HCT116 (cell line): ENCODE measurements around the gene RAP1B. TPM values are rescaled to one million over a fixed set of nuclear protein-coding genes. Genes with fewer than 3 reads are reported as not detected.

Source experiments
- ATAC-seq: fragments of 200-7000 bp; cut with Tn5 transposase; 2 replicates; pipeline ENCODE4 v1.9.1; 2020; ENCODE audit warnings: mild to moderate bottlenecking, moderate library complexity
- BruUV-seq: library from RNA; stranded (reverse); fragments of 400-500 nt; replicated peaks from 2 replicates; lab custom pipeline; 2021; lab: Mats Ljungman, UMichigan
- CTCF ChIA-PET: fragments of 300-600 bp; sonication (Branson Sonifier 250); formaldehyde crosslinking; loops from one replicate; lab custom pipeline; 2021; ENCODE audit warnings: antibody characterized with exemption; lab: Charles Lee
- POLR2A ChIA-PET: fragments of 300-600, 350-600 bp; sonication (Branson Sonifier 250); formaldehyde crosslinking; loops from one replicate; lab custom pipeline; 2021; ENCODE audit warnings: antibody characterized with exemption; lab: Charles Lee
- RAD21 ChIA-PET, 2 experiments: fragments of 300-600 bp; sonication (Branson Sonifier 250); formaldehyde crosslinking; loops; one replicate each; lab custom pipeline; 2023; ENCODE audit warnings: low total read pairs in 2 of 2; ENCODE audit not compliant: uncharacterized antibody in 2 of 2, unreplicated experiment in 2 of 2, low non-redundant PET in 1 of 2; lab: Charles Lee
- DNase-seq: peaks from one replicate; pipeline ENCODE4 v3.0.0-alpha.2; 2010; ENCODE audit warnings: low read depth, low spot score
- H2AFZ ChIP-seq: fragments of 200-600 bp; shearing (Covaris generic), sonication (generic); 2 replicates; pipeline ENCODE4 v1.6.1; 2017; ENCODE audit warnings: low read depth, mixed run types, mixed read lengths, antibody characterized with exemption, low read length; ENCODE audit not compliant: poor library complexity, severe bottlenecking
- H3K27ac ChIP-seq: 2 replicates; pipeline ENCODE4 v1.5.1; 2012; ENCODE audit warnings: low read depth, low read length
- H3K27me3 ChIP-seq: fragments of 200-600 bp; sonication (generic); 2 replicates; pipeline ENCODE4 v1.6.1; 2016; ENCODE audit warnings: mixed run types, low read length, mixed read lengths; ENCODE audit not compliant: insufficient read depth
- H3K36me3 ChIP-seq, 2 experiments: fragments of 200-500 bp in 1 of 2; fragments of 200-600 bp in 1 of 2; sonication (Bioruptor generic) in 1 of 2; sonication (generic) in 1 of 2; 2 replicates each; pipeline versions ENCODE4 v1.5.1 to v1.6.1; 2014 to 2016; ENCODE audit warnings: low read length in 2 of 2, inconsistent platforms in 1 of 2, mixed read lengths in 1 of 2, mixed run types in 1 of 2; ENCODE audit not compliant: insufficient read depth in 2 of 2, control insufficient read depth in 1 of 2
- H3K4me1 ChIP-seq, 2 experiments: fragments of 200-600 bp in 1 of 2; sonication (generic) in 1 of 2; 2 replicates each; pipeline versions ENCODE4 v1.5.1 to v1.6.1; 2012 to 2017; ENCODE audit warnings: low read length in 2 of 2, inconsistent platforms in 1 of 2, mild to moderate bottlenecking in 1 of 2, mixed read lengths in 1 of 2, mixed run types in 1 of 2, moderate library complexity in 1 of 2; ENCODE audit not compliant: insufficient read depth in 2 of 2, control insufficient read depth in 1 of 2
- H3K4me2 ChIP-seq: fragments of 200-600 bp; sonication (generic); 2 replicates; pipeline ENCODE4 v1.6.1; 2017; ENCODE audit warnings: mixed run types, low read length, mixed read lengths
- H3K4me3 ChIP-seq, 2 experiments: fragments of 200-600 bp in 1 of 2; sonication (generic) in 1 of 2; replicated peaks in 1 of 2; 2 replicates each; pipeline ENCODE4 v1.5.1; 2011 to 2016; ENCODE audit warnings: low read length in 2 of 2, control low read depth in 1 of 2, low read depth in 1 of 2, mild to moderate bottlenecking in 1 of 2, mixed read lengths in 1 of 2, mixed run types in 1 of 2
- H3K79me2 ChIP-seq: fragments of 200-600 bp; sonication (generic); 2 replicates; pipeline ENCODE4 v1.6.1; 2017; ENCODE audit warnings: mild to moderate bottlenecking, mixed run types, low read length, moderate library complexity, mixed read lengths; ENCODE audit not compliant: insufficient read depth
- H3K9ac ChIP-seq: fragments of 200-600 bp; sonication (generic); 2 replicates; pipeline ENCODE4 v1.6.1; 2016; ENCODE audit warnings: low read length, mixed read lengths
- H3K9me2 ChIP-seq: fragments of 200-600 bp; sonication (generic), shearing (Covaris generic); 2 replicates; pipeline ENCODE4 v1.6.1; 2017; ENCODE audit warnings: mixed run types, mild to moderate bottlenecking, moderate library complexity; ENCODE audit not compliant: insufficient read depth
- H3K9me3 ChIP-seq, 2 experiments: fragments of 200-500 bp in 1 of 2; fragments of 200-600 bp in 1 of 2; sonication (Bioruptor generic) in 1 of 2; sonication (generic) in 1 of 2; 2 replicates each; pipeline ENCODE4 v1.6.1; 2014 to 2017; ENCODE audit warnings: low read length in 2 of 2, mixed read lengths in 2 of 2, inconsistent platforms in 1 of 2, low read depth in 1 of 2, mild to moderate bottlenecking in 1 of 2, mixed run types in 1 of 2, moderate library complexity in 1 of 2; ENCODE audit not compliant: control insufficient read depth in 1 of 2, insufficient read depth in 1 of 2
- H4K20me1 ChIP-seq: fragments of 200-600 bp; sonication (generic), shearing (Covaris generic); 2 replicates; pipeline ENCODE4 v1.6.1; 2017; ENCODE audit warnings: mixed run types, mild to moderate bottlenecking, moderate library complexity; ENCODE audit not compliant: insufficient read depth
- ATF3 ChIP-seq: IDR thresholded peaks from 2 replicates; pipeline ENCODE4 v1.6.1; 2012
- CBX3 ChIP-seq: IDR thresholded peaks from 2 replicates; pipeline ENCODE4 v1.6.1; 2012; ENCODE audit warnings: low read depth
- CEBPB ChIP-seq: IDR thresholded peaks from 2 replicates; pipeline ENCODE4 v1.6.1; 2012; ENCODE audit warnings: low read depth
- CTCF ChIP-seq, 3 experiments: fragments of 200-600 bp in 1 of 3; sonication (generic) in 1 of 3; IDR thresholded peaks in 2 of 3; conservative IDR thresholded peaks in 1 of 3; 2 replicates each; pipeline ENCODE4 v1.5.1; 2012 to 2017; ENCODE audit warnings: low read depth in 2 of 3, low read length in 2 of 3, antibody characterized with exemption in 1 of 3, borderline replicate concordance in 1 of 3, control low read depth in 1 of 3, mild to moderate bottlenecking in 1 of 3, mixed read lengths in 1 of 3, mixed run types in 1 of 3, moderate library complexity in 1 of 3; ENCODE audit not compliant: insufficient read depth in 1 of 3
- EGR1 ChIP-seq: IDR thresholded peaks from 2 replicates; pipeline ENCODE4 v1.6.1; 2012; ENCODE audit warnings: low read depth
- EZH2 ChIP-seq: fragments of 200-600 bp; sonication (generic); IDR thresholded peaks from 2 replicates; pipeline ENCODE4 v1.6.1; 2017; ENCODE audit warnings: antibody characterized with exemption, mixed run types
- EZH2phosphoT487 ChIP-seq: fragments of 200-600 bp; IDR thresholded peaks from 2 replicates; pipeline ENCODE4 v1.6.1; 2018; ENCODE audit warnings: antibody characterized with exemption, borderline replicate concordance
- FOSL1 ChIP-seq: IDR thresholded peaks from 2 replicates; pipeline ENCODE4 v1.6.1; 2012; ENCODE audit warnings: low read depth
- JUND ChIP-seq: IDR thresholded peaks from 2 replicates; pipeline ENCODE4 v1.6.1; 2012
- MAX ChIP-seq: IDR thresholded peaks from 2 replicates; pipeline ENCODE4 v1.6.1; 2012
- POLR2A ChIP-seq: IDR thresholded peaks from 2 replicates; pipeline ENCODE4 v1.7.0; 2011; ENCODE audit warnings: borderline replicate concordance; ENCODE audit not compliant: insufficient read depth, insufficient read length; ENCODE audit errors: extremely low read depth
- POLR2AphosphoS5 ChIP-seq: IDR thresholded peaks from 2 replicates; pipeline ENCODE4 v1.6.1; 2011; ENCODE audit warnings: mild to moderate bottlenecking, low read depth, low read length, moderate library complexity
- RAD21 ChIP-seq: IDR thresholded peaks from 2 replicates; pipeline ENCODE4 v1.6.1; 2012; ENCODE audit warnings: low read depth, mild to moderate bottlenecking
- REST ChIP-seq: IDR thresholded peaks from 2 replicates; pipeline ENCODE4 v1.6.1; 2012; ENCODE audit warnings: low read depth
- ZFX ChIP-seq: fragments of 450-650 bp; IDR thresholded peaks from 2 replicates; pipeline ENCODE4 v1.6.1; 2017
- ZNF274 ChIP-seq: fragments of 200-500 bp; sonication (Bioruptor generic); IDR thresholded peaks from 2 replicates; pipeline ENCODE4 v1.6.1; 2014; ENCODE audit warnings: mild to moderate bottlenecking, low read depth, low read length, inconsistent platforms
- intact Hi-C: fragments of 100-400 bp; cut with micrococcal nuclease; formaldehyde crosslinking; loops from 2 replicates; pipeline ENCODE4 v1.10.0; 2022
- total RNA-seq: library from RNA; stranded (reverse); gene quantifications from one replicate; pipeline ENCODE4 v1.2.1, GENCODE V29; 2021; ENCODE audit not compliant: unreplicated experiment

The RAP1B gene
- total RNA-seq, 1 experiment from 2014 or later = 79.2 TPM

GRCh38 chr12:68647507-68647906, 36.8 kb downstream of the RAP1B start:
- Histone ChIP-seq H3K27me3 (no peaks in the 10 kb centered on the region), H3K27ac (no peak overlapping the region), H3K9ac (no peak overlapping the region), H3K4me1 (no peaks in the 10 kb centered on the region), H3K36me3 (peaks cover 0 to 5% of the 10 kb centered on the region in 2 experiments; a peak in 1 of 4 replicates), H3K9me3 (no peaks in the 10 kb centered on the region), H4K20me1 (no peaks in the 10 kb centered on the region), H3K4me3 (no peak overlapping the region), H3K4me2 (no peak overlapping the region), H3K79me2 (peaks cover 67% of the 10 kb centered on the region)
- no peak for DNase-seq
- POLR2A ChIA-PET = no interaction called here
- no TSS peak for BruUV-seq
- CTCF ChIA-PET = no interaction called here
- intact Hi-C loops = no loop called here
- RAD21 ChIA-PET = no interaction called here
- ATAC-seq = no peak
- TF ChIP-seq JUND (no peak), EGR1 (no peak), POLR2AphosphoS5 (no peak), EZH2phosphoT487 (no peak), CEBPB (no peak), ATF3 (no peak), RAD21 (no peak), POLR2A (no peak), FOSL1 (no peak), ZFX (no peak), EZH2 (no peak), MAX (no peak), REST (no peak), CTCF (IDR thresholded peaks at IDR 0.05 in 2 of 3, conservative IDR thresholded peaks at IDR 0.05 in 1 of 3; ENCODE audit: borderline replicate concordance in 1 of 3, insufficient read depth in 1 of 3, low read depth in 2 of 3, low read length in 2 of 3) (no peak), CBX3 (no peak), ZNF274 (no peak)
- TF ChIP-seq, all 23 proteins: peak for 0
- Histone ChIP-seq H2AFZ (no peak overlapping the region), H3K9me2 (no peaks in the 10 kb centered on the region)
